ENCODE measurements around the gene SFI1.
"Not testable (repeated sequence)": the region's sequence is repeated elsewhere in the genome, so short reads cannot be mapped to it uniquely, and the experiment has no call there.

DNA sequence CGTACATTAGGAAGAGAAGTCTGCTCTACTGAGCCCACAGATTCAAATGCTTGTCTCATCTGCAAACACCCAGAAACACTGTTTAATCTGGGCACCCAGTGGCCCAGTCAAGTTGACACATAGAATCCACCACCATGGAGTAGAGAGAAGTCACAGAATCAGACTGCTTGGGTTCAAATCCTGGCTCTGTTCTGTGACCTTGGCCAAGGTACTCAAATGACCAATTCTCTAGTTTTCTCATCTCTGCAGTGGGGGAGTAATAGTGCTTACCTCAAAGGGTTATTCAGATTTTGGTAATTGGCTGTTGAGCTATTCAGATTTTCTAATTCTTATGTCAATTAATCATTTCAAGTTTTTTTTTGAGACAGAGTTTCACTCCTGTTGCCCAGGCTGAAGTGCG is 93.8 kb downstream of the SFI1 start:
- TF ChIP-seq, protein P1, sequence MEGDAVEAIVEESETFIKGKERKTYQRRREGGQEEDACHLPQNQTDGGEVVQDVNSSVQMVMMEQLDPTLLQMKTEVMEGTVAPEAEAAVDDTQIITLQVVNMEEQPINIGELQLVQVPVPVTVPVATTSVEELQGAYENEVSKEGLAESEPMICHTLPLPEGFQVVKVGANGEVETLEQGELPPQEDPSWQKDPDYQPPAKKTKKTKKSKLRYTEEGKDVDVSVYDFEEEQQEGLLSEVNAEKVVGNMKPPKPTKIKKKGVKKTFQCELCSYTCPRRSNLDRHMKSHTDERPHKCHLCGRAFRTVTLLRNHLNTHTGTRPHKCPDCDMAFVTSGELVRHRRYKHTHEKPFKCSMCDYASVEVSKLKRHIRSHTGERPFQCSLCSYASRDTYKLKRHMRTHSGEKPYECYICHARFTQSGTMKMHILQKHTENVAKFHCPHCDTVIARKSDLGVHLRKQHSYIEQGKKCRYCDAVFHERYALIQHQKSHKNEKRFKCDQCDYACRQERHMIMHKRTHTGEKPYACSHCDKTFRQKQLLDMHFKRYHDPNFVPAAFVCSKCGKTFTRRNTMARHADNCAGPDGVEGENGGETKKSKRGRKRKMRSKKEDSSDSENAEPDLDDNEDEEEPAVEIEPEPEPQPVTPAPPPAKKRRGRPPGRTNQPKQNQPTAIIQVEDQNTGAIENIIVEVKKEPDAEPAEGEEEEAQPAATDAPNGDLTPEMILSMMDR (IDR thresholded peaks at IDR 0.05), result not testable (repeated sequence)
- TF ChIP-seq POLR2A (IDR thresholded peaks at IDR 0.05), result not testable (repeated sequence)

Measured in esophagus squamous epithelium (tissue), 4 donors.